Measurements from ENCODE around the gene IFI44L. TPM values are rescaled to one million over a fixed set of nuclear protein-coding genes. Genes with fewer than 3 reads are reported as not detected.

The IFI44L gene
- total RNA-seq, 1 donor: 49.2 TPM

DNA sequence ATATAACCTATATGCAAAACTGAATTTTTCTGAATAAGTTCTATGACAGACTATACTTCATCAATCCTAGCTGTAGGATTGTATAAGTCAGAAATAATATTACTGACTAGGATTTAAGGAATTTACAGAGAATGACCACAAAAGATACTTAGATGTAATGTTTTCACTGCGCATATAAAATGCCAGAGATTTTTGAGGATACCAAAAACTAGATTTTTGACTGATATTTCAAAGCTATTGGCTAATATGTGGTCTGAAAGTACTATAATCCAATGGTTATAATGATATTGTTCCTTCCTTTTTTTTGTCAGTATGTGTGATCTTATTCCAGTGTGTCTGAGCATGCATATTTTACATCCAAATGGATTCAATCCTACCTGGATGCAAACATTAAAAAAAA is 17.0 kb upstream of the IFI44L start:
- no peak for DNase-seq (ENCODE audit: insufficient read length, low spot score, missing footprints)
- Histone ChIP-seq H3K36me3 (ENCODE audit: insufficient read depth, low read length) (no peaks in the 10 kb centered on the region), H3K4me1 (ENCODE audit: insufficient read depth, low read length) (peaks cover 5% of the 10 kb centered on the region), H4K20me1 (ENCODE audit: insufficient read depth, low read length) (no peaks in the 10 kb centered on the region), H3K9me3 (ENCODE audit: low read depth, low read length) (no peaks in the 10 kb centered on the region), H2AFZ (ENCODE audit: low read length) (no peak overlapping the region), H3K4me2 (ENCODE audit: insufficient read depth, low read length) (no peak overlapping the region), H3K27me3 (ENCODE audit: insufficient read depth, low read length) (no peaks in the 10 kb centered on the region), H3K4me3 (ENCODE audit: insufficient read depth, low read length) (no peak overlapping the region), H3K79me2 (ENCODE audit: insufficient read depth, low read length) (no peaks in the 10 kb centered on the region), H3K27ac (ENCODE audit: low read depth, low read length) (no peak overlapping the region)
- TF ChIP-seq CTCF (IDR thresholded peaks at IDR 0.05; ENCODE audit: extremely low read depth, low read depth, low read length): no peak

DNA sequence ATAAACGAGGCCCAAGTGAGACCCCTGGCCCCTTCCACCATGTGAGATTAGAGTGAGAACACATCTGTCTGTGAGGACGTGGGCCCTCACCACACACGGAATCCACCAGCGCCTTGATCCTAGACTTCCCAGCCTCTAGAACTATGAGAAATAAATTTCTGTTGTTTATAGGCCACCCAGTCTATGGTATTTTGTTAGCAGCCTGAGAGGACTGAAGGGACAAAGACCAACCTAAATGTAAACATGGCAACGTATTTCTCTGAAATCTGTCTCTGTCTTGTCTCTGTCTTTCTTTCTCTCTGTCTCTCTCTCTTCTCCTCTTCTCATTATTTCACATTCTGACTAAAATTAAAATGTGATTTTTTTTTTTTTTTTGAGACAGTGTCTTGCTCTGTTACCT is 15.6 kb upstream of the IFI44L start:
- no peaks in the 10 kb centered on the region for H3K36me3 ChIP-seq (ENCODE audit: insufficient read depth, low read length)
- no peaks in the 10 kb centered on the region for H3K79me2 ChIP-seq (ENCODE audit: insufficient read depth, low read length)
- H3K27ac ChIP-seq (ENCODE audit: low read depth, low read length): no peak overlapping the region
- peaks cover 5% of the 10 kb centered on the region for H3K4me1 ChIP-seq (ENCODE audit: insufficient read depth, low read length)
- H4K20me1 ChIP-seq (ENCODE audit: insufficient read depth, low read length): no peaks in the 10 kb centered on the region
- H3K4me3 ChIP-seq (ENCODE audit: insufficient read depth, low read length): no peak overlapping the region
- TF ChIP-seq CTCF (IDR thresholded peaks at IDR 0.05; ENCODE audit: extremely low read depth, low read depth, low read length): no peak
- H3K9me3 ChIP-seq (ENCODE audit: low read depth, low read length): no peaks in the 10 kb centered on the region
- no peaks in the 10 kb centered on the region for H3K27me3 ChIP-seq (ENCODE audit: insufficient read depth, low read length)
- no peak for DNase-seq (ENCODE audit: insufficient read length, low spot score, missing footprints)
- no peak overlapping the region for H3K4me2 ChIP-seq (ENCODE audit: insufficient read depth, low read length)
- no peak overlapping the region for H2AFZ ChIP-seq (ENCODE audit: low read length)

DNA sequence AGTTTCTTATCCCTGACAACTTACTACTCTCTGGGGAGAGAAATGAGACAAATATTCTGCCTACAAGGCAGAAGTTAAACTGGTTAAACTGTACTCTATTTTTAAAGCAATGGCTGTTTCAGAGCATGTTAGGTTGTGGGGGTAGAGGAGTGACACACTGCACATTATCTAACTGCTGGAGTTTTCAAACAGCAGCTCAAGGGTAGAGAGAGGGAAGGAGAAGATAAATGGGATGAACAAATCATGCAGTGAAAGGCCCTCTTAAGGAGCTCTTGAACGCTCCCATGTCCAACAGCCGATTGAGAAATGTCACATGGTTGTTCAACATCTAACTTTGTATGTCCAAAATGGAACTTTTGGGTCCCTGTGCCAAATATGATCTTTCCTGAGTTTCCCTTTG is 14.0 kb upstream of the IFI44L start:
- Histone ChIP-seq H3K79me2 (ENCODE audit: insufficient read depth, low read length) (no peaks in the 10 kb centered on the region), H3K4me2 (ENCODE audit: insufficient read depth, low read length) (no peak overlapping the region), H3K4me3 (ENCODE audit: insufficient read depth, low read length) (no peak overlapping the region), H3K27me3 (ENCODE audit: insufficient read depth, low read length) (no peaks in the 10 kb centered on the region), H4K20me1 (ENCODE audit: insufficient read depth, low read length) (no peaks in the 10 kb centered on the region), H3K27ac (ENCODE audit: low read depth, low read length) (no peak overlapping the region), H3K9me3 (ENCODE audit: low read depth, low read length) (no peaks in the 10 kb centered on the region), H3K4me1 (ENCODE audit: insufficient read depth, low read length) (peaks cover 5% of the 10 kb centered on the region), H3K36me3 (ENCODE audit: insufficient read depth, low read length) (no peaks in the 10 kb centered on the region), H2AFZ (ENCODE audit: low read length) (peak overlapping the region; percentile 61)
- TF ChIP-seq CTCF (IDR thresholded peaks at IDR 0.05; ENCODE audit: extremely low read depth, low read depth, low read length): no peak
- no peak for DNase-seq (ENCODE audit: insufficient read length, low spot score, missing footprints)

DNA sequence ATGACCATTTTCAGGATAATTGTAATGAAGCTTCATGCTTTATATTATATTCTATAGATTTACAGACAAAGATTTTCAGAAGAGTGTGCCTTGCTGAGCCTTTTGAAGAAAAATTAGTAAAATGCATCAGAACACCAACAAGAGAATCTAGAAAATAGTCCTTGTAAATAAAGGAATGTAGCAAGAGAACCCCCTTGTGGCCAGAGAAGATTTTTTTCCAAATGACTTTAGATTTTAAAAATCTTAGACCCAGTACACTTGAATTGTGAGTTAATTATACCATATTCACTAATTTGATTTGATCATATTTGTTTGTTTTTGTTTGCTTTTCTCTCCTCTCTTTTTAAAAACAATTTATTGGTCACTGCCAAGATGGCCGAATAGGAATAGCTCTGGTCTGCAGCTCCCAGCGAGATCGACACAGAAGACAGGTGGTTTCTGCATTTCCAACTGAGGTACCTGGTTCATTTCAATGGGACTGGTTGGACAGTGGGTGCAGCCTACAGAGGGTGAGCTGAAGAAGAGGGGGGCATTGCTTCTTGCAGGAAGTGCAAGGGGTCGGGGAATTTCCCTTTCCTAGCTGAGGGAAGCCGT is 12.8 kb upstream of the IFI44L start:
- no peak overlapping the region for H3K4me3 ChIP-seq (ENCODE audit: insufficient read depth, low read length)
- H3K9me3 ChIP-seq (ENCODE audit: low read depth, low read length): no peaks in the 10 kb centered on the region
- peak; percentile 66 for TF ChIP-seq CTCF (IDR thresholded peaks at IDR 0.05; ENCODE audit: extremely low read depth, low read depth, low read length)
- peaks cover 5% of the 10 kb centered on the region for H3K4me1 ChIP-seq (ENCODE audit: insufficient read depth, low read length)
- no peak overlapping the region for H3K27ac ChIP-seq (ENCODE audit: low read depth, low read length)
- H3K79me2 ChIP-seq (ENCODE audit: insufficient read depth, low read length): no peaks in the 10 kb centered on the region
- no peaks in the 10 kb centered on the region for H3K36me3 ChIP-seq (ENCODE audit: insufficient read depth, low read length)
- no peaks in the 10 kb centered on the region for H4K20me1 ChIP-seq (ENCODE audit: insufficient read depth, low read length)
- DNase-seq (ENCODE audit: insufficient read length, low spot score, missing footprints): no peak
- H2AFZ ChIP-seq (ENCODE audit: low read length): no peak overlapping the region
- no peak overlapping the region for H3K4me2 ChIP-seq (ENCODE audit: insufficient read depth, low read length)
- H3K27me3 ChIP-seq (ENCODE audit: insufficient read depth, low read length): no peaks in the 10 kb centered on the region

Data from osteoblast (primary cell).